GM12878 (cell line): ENCODE data around the gene SGMS1. TPM values are rescaled to one million over a fixed set of nuclear protein-coding genes. Genes with fewer than 3 reads are reported as not detected.

Experiments used
- ATAC-seq: fragments of 200-7000 bp; cut with Tn5 transposase; 3 replicates; pipeline ENCODE4 v1.9.1; 2020; ENCODE audit warnings: mild to moderate bottlenecking, moderate library complexity
- BruUV-seq: library from RNA; stranded (reverse); fragments of 400-500 nt; replicated peaks from 2 replicates; lab custom pipeline; 2021; lab: Mats Ljungman, UMichigan
- CTCF ChIA-PET: fragments of 300-600 bp; sonication (Branson Sonifier 250); formaldehyde crosslinking; extraction: SDS; loops from one replicate; lab custom pipeline; 2021; ENCODE audit warnings: inconsistent platforms; lab: Yijun Ruan, JAX
- POLR2A ChIA-PET: fragments of 350-600 bp; formaldehyde crosslinking; extraction: SDS; loops from one replicate; lab custom pipeline; 2021; ENCODE audit warnings: inconsistent platforms; lab: Charles Lee
- RAD21 ChIA-PET: fragments of 300-600 bp; sonication (Branson Sonifier 250); formaldehyde crosslinking; loops from one replicate; lab custom pipeline; 2023; ENCODE audit warnings: antibody characterized with exemption; ENCODE audit not compliant: unreplicated experiment; lab: Charles Lee
- SMC1A ChIA-PET: fragments of 300-600 bp; sonication (Branson Sonifier 250); formaldehyde crosslinking; loops from one replicate; lab custom pipeline; 2023; ENCODE audit not compliant: unreplicated experiment, uncharacterized antibody; lab: Charles Lee
- DNase-seq: peaks from one replicate; pipeline ENCODE4 v3.0.0-alpha.2; 2011; ENCODE audit warnings: low read depth, low spot score
- FAIRE-seq: peaks from 3 replicates; lab custom pipeline; 2011; peaks lifted over from hg19 to GRCh38; lab: Jason Lieb, UNC
- H2AFZ ChIP-seq: 2 replicates; pipeline ENCODE4 v1.6.0; 2011; ENCODE audit warnings: low read depth, low read length, control low read depth; ENCODE audit not compliant: control insufficient read depth
- H3K27ac ChIP-seq: 2 replicates; pipeline ENCODE4 v1.5.1; 2011; ENCODE audit warnings: control low read depth; ENCODE audit not compliant: control insufficient read depth, insufficient read depth
- H3K27me3 ChIP-seq, 2 experiments: replicated peaks in 1 of 2; 2 replicates each; pipeline versions ENCODE4 v1.6.0 to v1.6.1; 2011; ENCODE audit warnings: low read length in 1 of 2; ENCODE audit not compliant: control insufficient read depth in 2 of 2, insufficient read depth in 2 of 2
- H3K36me3 ChIP-seq, 2 experiments: 2 replicates each; pipeline ENCODE4 v1.5.1; 2011; ENCODE audit warnings: low read length in 1 of 2; ENCODE audit not compliant: control insufficient read depth in 2 of 2, insufficient read depth in 2 of 2
- H3K4me1 ChIP-seq: 2 replicates; pipeline ENCODE4 v1.6.1; 2011; ENCODE audit warnings: mild to moderate bottlenecking, low read length, moderate library complexity, mixed read lengths; ENCODE audit not compliant: control insufficient read depth, insufficient read depth
- H3K4me2 ChIP-seq: 2 replicates; pipeline ENCODE4 v1.6.0; 2011; ENCODE audit warnings: control low read depth; ENCODE audit not compliant: control insufficient read depth, insufficient read depth
- H3K4me3 ChIP-seq: fragments of 200-600 bp; sonication (generic); 2 replicates; pipeline ENCODE4 v1.5.1; 2016
- H3K79me2 ChIP-seq: 2 replicates; pipeline ENCODE4 v1.6.0; 2011; ENCODE audit warnings: low read length; ENCODE audit not compliant: control insufficient read depth, insufficient read depth
- H3K9ac ChIP-seq: 2 replicates; pipeline ENCODE4 v1.8.0; 2011; ENCODE audit warnings: low read length, control low read depth, mixed read lengths; ENCODE audit not compliant: control insufficient read depth, insufficient read depth
- H3K9me3 ChIP-seq: replicated peaks from 3 replicates; pipeline ENCODE4 v1.5.1; 2011; ENCODE audit warnings: mild to moderate bottlenecking, low read length; ENCODE audit not compliant: control insufficient read depth, insufficient read depth
- H4K20me1 ChIP-seq: 2 replicates; pipeline ENCODE4 v1.6.0; 2011; ENCODE audit not compliant: control insufficient read depth, insufficient read depth
- BACH1 ChIP-seq: fragments of 450-650 bp; IDR thresholded peaks from 2 replicates; pipeline ENCODE4 v1.6.1; 2017; ENCODE audit warnings: mild to moderate bottlenecking, borderline replicate concordance
- CBX5 ChIP-seq: sonication (generic); IDR thresholded peaks from 2 replicates; pipeline ENCODE4 v1.6.1; 2016; ENCODE audit warnings: low read depth, moderate library complexity, mild to moderate bottlenecking, inconsistent platforms
- HCFC1 ChIP-seq: fragments of 150-350 bp; IDR thresholded peaks from 2 replicates; pipeline ENCODE4 v1.6.1; 2014; ENCODE audit warnings: low read length
- MEF2B ChIP-seq: fragments of 450-650 bp; IDR thresholded peaks from 2 replicates; pipeline ENCODE4 v1.6.1; 2018; ENCODE audit warnings: mild to moderate bottlenecking, moderate library complexity; ENCODE audit not compliant: partially characterized antibody, poor library complexity, severe bottlenecking
- MTA3 ChIP-seq: IDR thresholded peaks from 2 replicates; pipeline ENCODE4 v1.6.1; 2012; ENCODE audit warnings: low read length, inconsistent platforms, borderline replicate concordance
- SIN3A ChIP-seq: IDR thresholded peaks from 2 replicates; pipeline ENCODE4 v1.6.1; 2012; ENCODE audit warnings: low read depth, low read length, improper control_type of control experiment
- SP1 ChIP-seq: IDR thresholded peaks from one replicate; pipeline ENCODE4 v1.6.1; 2011; ENCODE audit warnings: low read depth, low read length
- SUPT20H ChIP-seq: IDR thresholded peaks from 2 replicates; pipeline ENCODE4 v1.6.1; 2011; ENCODE audit warnings: low read depth, mild to moderate bottlenecking, low read length, moderate library complexity, borderline replicate concordance; ENCODE audit not compliant: control insufficient read depth
- ZNF217 ChIP-seq: fragments of 450-650 bp; IDR thresholded peaks from 2 replicates; pipeline ENCODE4 v1.6.1; 2017; ENCODE audit warnings: antibody characterized with exemption, mild to moderate bottlenecking
- WGBS: methylation state at CpG from one replicate; pipeline ENCODE4 v1.1.6; 2016; ENCODE audit warnings: low lambda C conversion rate; ENCODE audit not compliant: insufficient replicate concordance, insufficient coverage; ENCODE audit errors: missing lambda C conversion rate; 5-methylcytosine and 5-hydroxymethylcytosine counted together
- in situ Hi-C: fragments of 300-500 bp; cut with MboI; formaldehyde crosslinking; loops from 9 replicates; pipeline ENCODE4 v1.14.3; 2018; ENCODE audit warnings: mixed read lengths
- intact Hi-C: fragments of 100-400 bp; cut with micrococcal nuclease; formaldehyde crosslinking; loops from one replicate; pipeline ENCODE4 v1.14.2; 2022; ENCODE audit not compliant: unreplicated experiment
- polyA plus RNA-seq, 11 experiments: library from polyadenylated mRNA; depleted of rRNA in 4 of 11; unstranded in 6 of 11; stranded (reverse) in 5 of 11; fragments of >200 nt; fragmentation: Nextera tagmentation in 4 of 11; fragmentation: Illumina TruSeq in 1 of 11; extraction: Ambion mirVana in 4 of 11; extraction: Trizol in 1 of 11; gene quantifications; 1 replicate in 1 of 11; 2 replicates in 10 of 11; pipeline versions ENCODE4 v1.2.1 to v1.2.3, GENCODE V29; 2011 to 2016; ENCODE audit warnings: inconsistent platforms in 2 of 11, missing spikeins in 2 of 11, low read depth in 1 of 11
- total RNA-seq, 4 experiments: library from RNA; depleted of rRNA in 3 of 4; stranded (reverse); fragments of >200 nt in 3 of 4; fragmentation: Illumina TruSeq in 1 of 4; extraction: Trizol in 1 of 4; gene quantifications; 2 replicates each; pipeline versions ENCODE4 v1.2.1 to v1.2.3, GENCODE V29; 2013 to 2021
- TF ChIP-seq, protein P1 (sequence below): IDR thresholded peaks from 2 replicates; pipeline ENCODE4 v1.6.1; 2012; ENCODE audit warnings: low read depth, low read length, improper control_type of control experiment
- TF ChIP-seq, protein P2 (sequence below), 3 experiments: IDR thresholded peaks in 2 of 3; conservative IDR thresholded peaks in 1 of 3; 2 replicates each; pipeline ENCODE4 v1.5.1; 2011; ENCODE audit warnings: low read depth in 3 of 3, low read length in 3 of 3, mild to moderate bottlenecking in 3 of 3, control low read depth in 2 of 3, moderate library complexity in 2 of 3, inconsistent platforms in 1 of 3, mixed read lengths in 1 of 3; ENCODE audit not compliant: control insufficient read depth in 2 of 3, insufficient read depth in 1 of 3; ENCODE audit errors: extremely low read depth in 1 of 3
- TF ChIP-seq, protein P3 (sequence below): fragments of 450-650 bp; IDR thresholded peaks from 2 replicates; pipeline ENCODE4 v1.6.1; 2016; ENCODE audit warnings: mild to moderate bottlenecking
- TF ChIP-seq, protein P4 (sequence below): fragments of 450-650 bp; conservative IDR thresholded peaks from 2 replicates; pipeline ENCODE4 v1.6.1; 2017; ENCODE audit warnings: mild to moderate bottlenecking, moderate library complexity
- TF ChIP-seq, protein P5 (sequence below): fragments of 450-650 bp; IDR thresholded peaks from 2 replicates; pipeline ENCODE4 v1.6.1; 2014; ENCODE audit warnings: mild to moderate bottlenecking

The SGMS1 gene
- total and polyA plus RNA-seq, 10 of the 15 experiments (the other 5 are each of a cell fraction or from before 2014, with no cell fraction given): 1.4 to 14.5 (median 4.9) TPM

DNA sequence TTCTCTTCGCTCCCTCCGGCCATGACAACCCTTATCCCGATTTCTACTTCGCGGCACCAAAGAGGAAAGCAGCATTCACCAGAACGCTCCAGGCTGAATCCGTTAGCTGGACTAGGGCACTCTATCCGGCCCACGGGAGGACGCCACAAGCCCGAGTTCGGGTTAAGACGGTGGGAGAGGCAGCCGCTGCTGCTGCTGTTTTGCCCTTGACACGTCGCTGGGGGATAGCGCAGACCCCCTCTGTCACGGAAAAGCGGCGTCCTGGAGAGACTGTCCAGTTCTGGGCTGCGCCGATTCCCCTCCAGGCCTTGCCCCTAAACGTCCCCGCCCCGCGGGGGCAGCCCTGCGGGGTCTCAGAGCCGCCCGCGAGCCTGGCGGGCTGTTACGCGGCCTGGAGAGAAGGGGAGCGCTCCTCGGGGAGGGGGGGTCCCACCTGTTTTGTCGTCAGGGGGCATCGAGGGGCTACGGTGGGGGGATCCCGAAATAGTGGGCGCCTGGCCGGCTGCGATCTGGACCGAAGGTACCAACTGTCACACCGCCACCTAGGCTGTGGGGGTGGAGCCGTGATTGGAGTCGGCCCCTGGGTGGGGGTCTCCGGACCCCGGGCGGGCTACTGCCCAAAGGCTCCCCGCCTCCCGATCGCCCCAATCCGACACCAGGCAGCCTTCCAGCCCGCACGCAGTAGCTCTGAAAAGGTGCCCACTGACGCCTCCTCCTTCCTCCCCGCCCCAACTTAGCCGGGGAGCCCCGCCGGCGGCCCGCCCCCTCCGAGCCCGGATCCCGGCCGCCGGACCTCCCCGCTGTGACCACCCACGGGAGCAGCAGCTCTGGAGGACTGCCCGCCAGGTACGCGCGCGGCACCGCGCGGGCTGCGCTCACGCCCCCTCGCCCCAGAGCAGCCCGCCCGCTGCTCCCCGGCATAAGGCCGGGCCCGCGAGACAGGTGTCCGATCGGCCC, 772 bp downstream of the SGMS1 start:
- ChIA-PET CTCF (interaction anchor here (0.7 to 4.6 kb wide), 19 partner anchors 10 to 347 kb away, joined by 3 to 31 read pairs (median 5); no protein-coding TSS in a partner anchor), RAD21 (interaction anchor here (1.0 to 3.6 kb wide), 19 partner anchors 10 to 362 kb away, joined by 3 to 22 read pairs (median 7); no protein-coding TSS in a partner anchor), POLR2A (interaction anchor here (0.9 to 2.4 kb wide), 9 partner anchors 18 to 205 kb away, joined by 3 to 10 read pairs (median 4); no protein-coding TSS in a partner anchor), SMC1A (interaction anchor here (0.7 to 6.2 kb wide), 27 partner anchors 10 to 347 kb away, joined by 3 to 45 read pairs (median 7); no protein-coding TSS in a partner anchor)
- no peaks in the 10 kb centered on the region for H3K9me3 ChIP-seq
- no peaks in the 10 kb centered on the region for H3K27me3 ChIP-seq
- H3K4me3 ChIP-seq: peak overlapping the region; percentile 86
- BruUV-seq: no TSS peak
- H3K79me2 ChIP-seq: peaks cover 49% of the 10 kb centered on the region
- WGBS: 1% methylated on average over 57 of the region's 88 CpGs
- peak overlapping the region; percentile 97 for H3K4me2 ChIP-seq
- peak overlapping the region; percentile 20 for H2AFZ ChIP-seq
- intact Hi-C loops: loop anchor here (2.0 to 5.0 kb wide), 2 partner anchors 84 to 261 kb away; no protein-coding TSS in a partner anchor
- no peak for DNase-seq
- no peak for FAIRE-seq
- in situ Hi-C loops: no loop called here
- peak overlapping the region; percentile 97 for H3K9ac ChIP-seq
- H4K20me1 ChIP-seq: no peaks in the 10 kb centered on the region
- peaks cover 5% of the 10 kb centered on the region for H3K4me1 ChIP-seq
- ATAC-seq: peak; percentile 23
- peak overlapping the region; percentile 98 for H3K27ac ChIP-seq
- no peaks in the 10 kb centered on the region; a peak in 1 of 4 replicates for H3K36me3 ChIP-seq
- TF ChIP-seq, protein P1, sequence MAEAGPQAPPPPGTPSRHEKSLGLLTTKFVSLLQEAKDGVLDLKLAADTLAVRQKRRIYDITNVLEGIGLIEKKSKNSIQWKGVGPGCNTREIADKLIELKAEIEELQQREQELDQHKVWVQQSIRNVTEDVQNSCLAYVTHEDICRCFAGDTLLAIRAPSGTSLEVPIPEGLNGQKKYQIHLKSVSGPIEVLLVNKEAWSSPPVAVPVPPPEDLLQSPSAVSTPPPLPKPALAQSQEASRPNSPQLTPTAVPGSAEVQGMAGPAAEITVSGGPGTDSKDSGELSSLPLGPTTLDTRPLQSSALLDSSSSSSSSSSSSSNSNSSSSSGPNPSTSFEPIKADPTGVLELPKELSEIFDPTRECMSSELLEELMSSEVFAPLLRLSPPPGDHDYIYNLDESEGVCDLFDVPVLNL: no peak
- TF ChIP-seq SP1 (no peak), BACH1 (peak; percentile 11; the same call in 1 of the 2 replicates), MTA3 (no peak), HCFC1 (no peak), MEF2B (no peak), SUPT20H (no peak), CBX5 (no peak), ZNF217 (no peak), SIN3A (peak; percentile 51; the same call in 1 of the 2 replicates)
- TF ChIP-seq, protein P2, sequence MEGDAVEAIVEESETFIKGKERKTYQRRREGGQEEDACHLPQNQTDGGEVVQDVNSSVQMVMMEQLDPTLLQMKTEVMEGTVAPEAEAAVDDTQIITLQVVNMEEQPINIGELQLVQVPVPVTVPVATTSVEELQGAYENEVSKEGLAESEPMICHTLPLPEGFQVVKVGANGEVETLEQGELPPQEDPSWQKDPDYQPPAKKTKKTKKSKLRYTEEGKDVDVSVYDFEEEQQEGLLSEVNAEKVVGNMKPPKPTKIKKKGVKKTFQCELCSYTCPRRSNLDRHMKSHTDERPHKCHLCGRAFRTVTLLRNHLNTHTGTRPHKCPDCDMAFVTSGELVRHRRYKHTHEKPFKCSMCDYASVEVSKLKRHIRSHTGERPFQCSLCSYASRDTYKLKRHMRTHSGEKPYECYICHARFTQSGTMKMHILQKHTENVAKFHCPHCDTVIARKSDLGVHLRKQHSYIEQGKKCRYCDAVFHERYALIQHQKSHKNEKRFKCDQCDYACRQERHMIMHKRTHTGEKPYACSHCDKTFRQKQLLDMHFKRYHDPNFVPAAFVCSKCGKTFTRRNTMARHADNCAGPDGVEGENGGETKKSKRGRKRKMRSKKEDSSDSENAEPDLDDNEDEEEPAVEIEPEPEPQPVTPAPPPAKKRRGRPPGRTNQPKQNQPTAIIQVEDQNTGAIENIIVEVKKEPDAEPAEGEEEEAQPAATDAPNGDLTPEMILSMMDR (IDR thresholded peaks at IDR 0.05 in 2 of 3, conservative IDR thresholded peaks at IDR 0.05 in 1 of 3; ENCODE audit: control insufficient read depth in 2 of 3, extremely low read depth in 1 of 3, insufficient read depth in 1 of 3, low read depth in 3 of 3, low read length in 3 of 3): peak in 1 of 3 experiments; percentile 15; a peak in 1 of 6 replicates
- TF ChIP-seq, protein P3, sequence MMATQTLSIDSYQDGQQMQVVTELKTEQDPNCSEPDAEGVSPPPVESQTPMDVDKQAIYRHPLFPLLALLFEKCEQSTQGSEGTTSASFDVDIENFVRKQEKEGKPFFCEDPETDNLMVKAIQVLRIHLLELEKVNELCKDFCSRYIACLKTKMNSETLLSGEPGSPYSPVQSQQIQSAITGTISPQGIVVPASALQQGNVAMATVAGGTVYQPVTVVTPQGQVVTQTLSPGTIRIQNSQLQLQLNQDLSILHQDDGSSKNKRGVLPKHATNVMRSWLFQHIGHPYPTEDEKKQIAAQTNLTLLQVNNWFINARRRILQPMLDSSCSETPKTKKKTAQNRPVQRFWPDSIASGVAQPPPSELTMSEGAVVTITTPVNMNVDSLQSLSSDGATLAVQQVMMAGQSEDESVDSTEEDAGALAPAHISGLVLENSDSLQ: no peak
- TF ChIP-seq, protein P4, sequence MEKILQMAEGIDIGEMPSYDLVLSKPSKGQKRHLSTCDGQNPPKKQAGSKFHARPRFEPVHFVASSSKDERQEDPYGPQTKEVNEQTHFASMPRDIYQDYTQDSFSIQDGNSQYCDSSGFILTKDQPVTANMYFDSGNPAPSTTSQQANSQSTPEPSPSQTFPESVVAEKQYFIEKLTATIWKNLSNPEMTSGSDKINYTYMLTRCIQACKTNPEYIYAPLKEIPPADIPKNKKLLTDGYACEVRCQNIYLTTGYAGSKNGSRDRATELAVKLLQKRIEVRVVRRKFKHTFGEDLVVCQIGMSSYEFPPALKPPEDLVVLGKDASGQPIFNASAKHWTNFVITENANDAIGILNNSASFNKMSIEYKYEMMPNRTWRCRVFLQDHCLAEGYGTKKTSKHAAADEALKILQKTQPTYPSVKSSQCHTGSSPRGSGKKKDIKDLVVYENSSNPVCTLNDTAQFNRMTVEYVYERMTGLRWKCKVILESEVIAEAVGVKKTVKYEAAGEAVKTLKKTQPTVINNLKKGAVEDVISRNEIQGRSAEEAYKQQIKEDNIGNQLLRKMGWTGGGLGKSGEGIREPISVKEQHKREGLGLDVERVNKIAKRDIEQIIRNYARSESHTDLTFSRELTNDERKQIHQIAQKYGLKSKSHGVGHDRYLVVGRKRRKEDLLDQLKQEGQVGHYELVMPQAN: no peak
- TF ChIP-seq, protein P5, sequence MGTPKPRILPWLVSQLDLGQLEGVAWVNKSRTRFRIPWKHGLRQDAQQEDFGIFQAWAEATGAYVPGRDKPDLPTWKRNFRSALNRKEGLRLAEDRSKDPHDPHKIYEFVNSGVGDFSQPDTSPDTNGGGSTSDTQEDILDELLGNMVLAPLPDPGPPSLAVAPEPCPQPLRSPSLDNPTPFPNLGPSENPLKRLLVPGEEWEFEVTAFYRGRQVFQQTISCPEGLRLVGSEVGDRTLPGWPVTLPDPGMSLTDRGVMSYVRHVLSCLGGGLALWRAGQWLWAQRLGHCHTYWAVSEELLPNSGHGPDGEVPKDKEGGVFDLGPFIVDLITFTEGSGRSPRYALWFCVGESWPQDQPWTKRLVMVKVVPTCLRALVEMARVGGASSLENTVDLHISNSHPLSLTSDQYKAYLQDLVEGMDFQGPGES: no peak
